ENCODE results near the gene TNS3.

DNA sequence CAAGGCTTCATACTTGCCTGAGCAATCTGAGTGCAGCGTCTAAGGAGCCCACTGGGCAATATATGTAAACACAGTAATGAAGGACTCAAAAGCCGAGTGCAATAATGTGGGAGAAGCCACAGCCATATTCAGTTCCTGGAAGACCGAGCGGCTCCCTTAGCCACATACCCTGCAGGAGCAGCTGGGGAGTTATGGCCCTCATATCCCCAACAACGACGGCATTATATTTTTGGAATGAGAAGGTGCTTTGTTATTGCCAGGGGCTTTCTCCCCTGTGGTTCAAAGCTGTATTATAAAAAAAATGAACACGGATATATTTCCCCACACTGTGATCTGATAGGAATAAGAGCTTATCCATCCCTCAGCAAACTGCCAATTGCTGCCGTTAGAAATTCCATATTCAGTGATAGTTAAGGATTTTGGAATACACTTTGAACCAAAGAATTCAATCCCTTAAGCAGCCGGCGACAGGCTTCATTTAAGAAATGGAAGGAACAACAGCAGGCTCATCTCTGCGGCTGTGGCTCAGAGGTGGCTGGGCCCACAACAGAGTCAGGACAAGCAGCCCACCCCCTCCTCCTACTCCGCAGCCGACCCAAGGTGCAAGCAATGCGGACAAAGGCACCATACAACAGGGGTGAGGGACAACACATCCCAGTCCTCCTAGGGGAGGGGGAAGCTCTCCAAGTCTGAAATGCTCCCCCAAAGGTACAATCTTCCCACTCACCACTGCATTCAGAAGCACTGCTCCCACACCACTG, 77.2 kb downstream of the TNS3 start:
- no peak for TF ChIP-seq PITX1 (CRISPR knock-in tag; IDR thresholded peaks at IDR 0.05)
- no peak for TF ChIP-seq CTCF (CRISPR knock-in tag; IDR thresholded peaks at IDR 0.05)
- no peak for TF ChIP-seq ZNF337 (CRISPR knock-in tag; IDR thresholded peaks at IDR 0.05; ENCODE audit: borderline replicate concordance, low read depth)
- TF ChIP-seq KDM1A (CRISPR knock-in tag; IDR thresholded peaks at IDR 0.05), result no peak
- no peak for TF ChIP-seq ZNF777 (CRISPR knock-in tag; IDR thresholded peaks at IDR 0.05)
- no peak for TF ChIP-seq SRSF9 (IDR thresholded peaks at IDR 0.05; ENCODE audit: borderline replicate concordance, insufficient read depth, low read depth, low read length, poor library complexity, severe bottlenecking)
- TF ChIP-seq MXI1 (IDR thresholded peaks at IDR 0.05; ENCODE audit: borderline replicate concordance, low read depth, low read length), result no peak
- TF ChIP-seq RELA (CRISPR knock-in tag; IDR thresholded peaks at IDR 0.05), result no peak
- no peak for TF ChIP-seq ZNF160 (CRISPR knock-in tag; IDR thresholded peaks at IDR 0.05)
- no peak for TF ChIP-seq ZBTB3 (CRISPR knock-in tag; IDR thresholded peaks at IDR 0.05; ENCODE audit: borderline replicate concordance, low read depth)
- TF ChIP-seq KIAA2018 (CRISPR knock-in tag; IDR thresholded peaks at IDR 0.05; ENCODE audit: borderline replicate concordance), result no peak

Data from HepG2 (cell line).